IPS-15b (cell line): ENCODE data around the gene OR52E1.

Experiments used
- H3K27me3 ChIP-seq: one replicate; pipeline ENCODE4 v1.6.1; 2013; ENCODE audit warnings: low read length; ENCODE audit not compliant: control insufficient read depth, insufficient read depth
- H3K36me3 ChIP-seq: one replicate; pipeline ENCODE4 v1.6.1; 2013; ENCODE audit warnings: low read length; ENCODE audit not compliant: control insufficient read depth, insufficient read depth
- H3K4me1 ChIP-seq: one replicate; pipeline ENCODE4 v1.6.1; 2013; ENCODE audit warnings: mild to moderate bottlenecking, low read length; ENCODE audit not compliant: control insufficient read depth, insufficient read depth
- H3K4me3 ChIP-seq: one replicate; pipeline ENCODE4 v1.5.1; 2013; ENCODE audit warnings: low read depth, low read length
- H3K9ac ChIP-seq: one replicate; pipeline ENCODE4 v1.6.1; 2013; ENCODE audit warnings: low read depth, mild to moderate bottlenecking, low read length
- H3K9me3 ChIP-seq: one replicate; pipeline ENCODE4 v1.6.1; 2013; ENCODE audit warnings: mild to moderate bottlenecking, low read length; ENCODE audit not compliant: control insufficient read depth, insufficient read depth

The OR52E1 gene

GRCh38 chr11:5117588-5117987 is 48.2 kb downstream of the OR52E1 start:
- Histone ChIP-seq H3K27me3 (no peaks in the 10 kb centered on the region), H3K4me3 (no peak overlapping the region), H3K9ac (no peak overlapping the region), H3K4me1 (no peaks in the 10 kb centered on the region), H3K36me3 (no peaks in the 10 kb centered on the region), H3K9me3 (no peaks in the 10 kb centered on the region)

- no peaks in the 10 kb centered on the region for H3K36me3 ChIP-seq
- no peaks in the 10 kb centered on the region for H3K4me1 ChIP-seq
- H3K9me3 ChIP-seq: no peaks in the 10 kb centered on the region
- no peak overlapping the region for H3K9ac ChIP-seq
- H3K27me3 ChIP-seq: no peaks in the 10 kb centered on the region
- H3K4me3 ChIP-seq: no peak overlapping the region
These were observed 49.5 kb downstream of the OR52E1 start for GRCh38 chr11:5118893-5119292.
